HG02938 (cell line): ENCODE data around the gene TMEM101.
"Not testable (repeated sequence)": the region's sequence is repeated elsewhere in the genome, so short reads cannot be mapped to it uniquely, and the experiment has no call there.

ENCODE experiments used
- ATAC-seq: cut with Tn5 transposase; IDR thresholded peaks from one replicate; pipeline ENCODE4 v1.9.1; 2021; ENCODE audit warnings: mild to moderate bottlenecking, moderate library complexity; ENCODE audit not compliant: unreplicated experiment

Gene TMEM101

DNA sequence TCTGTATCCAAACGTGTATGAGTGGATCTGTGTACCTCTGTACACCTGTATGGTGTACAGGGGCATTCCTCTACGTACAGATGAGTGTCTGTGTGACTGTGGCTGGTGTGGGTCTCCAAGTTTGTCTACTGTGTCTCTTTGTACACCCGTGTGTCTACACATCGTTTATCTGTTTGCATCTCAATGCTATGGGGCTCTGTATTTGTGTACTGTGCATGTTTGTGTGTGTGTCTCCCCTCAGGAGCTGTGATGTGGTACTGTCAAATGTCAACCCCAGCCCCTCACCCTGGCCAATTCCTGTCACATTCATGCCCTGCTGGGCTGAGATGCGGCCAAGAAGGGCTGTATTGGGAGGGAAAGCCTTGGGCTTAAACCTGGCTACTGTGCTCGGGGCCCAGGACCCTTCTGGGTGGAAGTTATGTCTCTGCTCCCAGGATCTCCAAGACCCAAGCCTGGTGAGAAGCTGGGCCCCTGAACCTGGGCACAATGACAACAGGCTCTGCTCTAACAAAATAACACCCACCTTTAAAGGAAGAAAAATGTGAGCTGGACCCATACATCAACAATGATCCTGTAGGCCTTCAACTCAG lies 13.8 kb downstream of the TMEM101 start:
- no peak for ATAC-seq

DNA sequence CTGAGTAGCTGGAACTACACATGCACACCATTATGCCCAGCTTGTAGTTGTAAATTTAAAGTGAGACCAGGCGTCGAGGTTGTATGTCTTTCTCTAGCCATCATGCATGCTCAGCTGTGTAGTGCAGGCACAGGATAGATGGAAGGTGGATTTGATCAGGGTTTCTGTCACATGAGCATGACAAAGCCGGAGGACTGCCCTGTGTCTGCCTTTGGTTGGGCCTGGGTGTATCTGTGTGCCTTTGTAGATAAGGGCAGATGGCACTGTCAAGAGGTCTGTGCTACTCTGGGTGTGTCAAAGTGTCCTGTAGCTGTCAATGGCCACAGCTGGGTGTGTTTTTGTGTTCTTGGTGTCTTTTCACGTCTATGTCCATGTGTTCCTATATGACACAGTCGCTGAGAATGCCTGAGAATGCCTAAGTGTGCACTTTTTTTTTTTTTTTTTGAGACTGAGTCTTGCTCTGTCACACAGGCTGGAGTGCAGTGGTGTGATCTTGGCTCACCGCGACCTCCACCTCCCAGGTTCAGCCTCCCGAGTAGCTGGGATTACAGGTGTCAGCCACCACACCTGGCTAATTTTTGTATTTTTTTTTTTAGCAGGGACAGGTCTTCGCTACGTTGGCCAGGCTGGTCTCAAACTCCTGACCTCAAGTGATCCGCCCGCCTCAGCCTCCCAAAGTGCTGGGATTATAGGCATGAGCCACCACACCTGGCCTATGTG lies 14.5 kb downstream of the TMEM101 start:
- no peak for ATAC-seq

DNA sequence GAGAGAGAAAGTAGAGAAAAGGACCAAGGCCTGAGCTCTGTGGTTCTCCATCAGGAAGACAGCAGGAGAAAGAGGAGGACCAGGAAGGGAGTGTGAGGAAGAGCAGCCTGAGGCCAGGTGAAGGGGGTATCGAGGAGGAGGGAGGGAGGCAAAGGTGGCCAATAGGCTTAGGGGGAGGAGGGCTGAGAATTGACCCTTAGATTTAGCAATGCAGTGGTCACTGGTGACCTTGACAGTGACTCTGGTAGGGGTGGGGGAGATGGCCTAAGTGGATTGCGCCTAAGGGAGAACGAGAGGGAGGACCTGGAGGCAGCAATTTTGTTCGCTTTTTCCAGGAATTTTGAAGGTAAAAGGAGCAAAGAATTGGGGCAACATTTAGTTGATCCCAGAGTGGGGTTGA lies 15.7 kb downstream of the TMEM101 start:
- ATAC-seq, result no peak

- ATAC-seq, result no peak
Observed at GRCh38 chr17:43998552-43998951, 16.2 kb downstream of the TMEM101 start.

- not testable (repeated sequence) for ATAC-seq
Observed at GRCh38 chr17:43997180-43997579, 17.6 kb downstream of the TMEM101 start.

GRCh38 chr17:43995150-43995471 lies 19.7 kb downstream of the TMEM101 start:
- ATAC-seq, result no peak

GRCh38 chr17:43994272-43995149 lies 20.3 kb downstream of the TMEM101 start:
- ATAC-seq, result no peak

DNA sequence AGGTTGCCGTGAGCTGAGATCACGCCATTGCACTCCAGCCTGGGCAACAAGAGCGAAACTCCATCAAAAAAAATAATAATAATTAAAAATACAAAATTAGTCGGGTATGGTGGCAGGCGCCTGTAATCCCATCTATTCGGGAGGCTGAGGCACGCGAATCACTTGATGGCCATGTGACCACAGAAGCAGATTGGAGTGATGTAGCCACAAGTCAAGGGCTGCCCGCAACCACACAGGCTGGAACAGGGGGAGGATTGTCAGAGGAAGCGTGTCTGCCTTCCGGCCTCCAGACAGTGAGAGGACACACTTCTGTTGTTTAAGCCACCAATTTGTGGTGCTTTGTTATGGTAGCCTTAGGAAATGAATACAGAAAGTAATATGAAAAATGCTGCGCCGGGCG lies 22.1 kb downstream of the TMEM101 start:
- no peak for ATAC-seq

- ATAC-seq, result no peak
Observed at GRCh38 chr17:43988301-43988700, 26.5 kb downstream of the TMEM101 start.

GRCh38 chr17:43987131-43988021 lies 27.4 kb downstream of the TMEM101 start:
- ATAC-seq, result no peak

GRCh38 chr17:43986225-43986981 lies 28.4 kb downstream of the TMEM101 start:
- ATAC-seq, result no peak

- no peak for ATAC-seq
Observed at GRCh38 chr17:43984521-43984920, 30.2 kb downstream of the TMEM101 start.

DNA sequence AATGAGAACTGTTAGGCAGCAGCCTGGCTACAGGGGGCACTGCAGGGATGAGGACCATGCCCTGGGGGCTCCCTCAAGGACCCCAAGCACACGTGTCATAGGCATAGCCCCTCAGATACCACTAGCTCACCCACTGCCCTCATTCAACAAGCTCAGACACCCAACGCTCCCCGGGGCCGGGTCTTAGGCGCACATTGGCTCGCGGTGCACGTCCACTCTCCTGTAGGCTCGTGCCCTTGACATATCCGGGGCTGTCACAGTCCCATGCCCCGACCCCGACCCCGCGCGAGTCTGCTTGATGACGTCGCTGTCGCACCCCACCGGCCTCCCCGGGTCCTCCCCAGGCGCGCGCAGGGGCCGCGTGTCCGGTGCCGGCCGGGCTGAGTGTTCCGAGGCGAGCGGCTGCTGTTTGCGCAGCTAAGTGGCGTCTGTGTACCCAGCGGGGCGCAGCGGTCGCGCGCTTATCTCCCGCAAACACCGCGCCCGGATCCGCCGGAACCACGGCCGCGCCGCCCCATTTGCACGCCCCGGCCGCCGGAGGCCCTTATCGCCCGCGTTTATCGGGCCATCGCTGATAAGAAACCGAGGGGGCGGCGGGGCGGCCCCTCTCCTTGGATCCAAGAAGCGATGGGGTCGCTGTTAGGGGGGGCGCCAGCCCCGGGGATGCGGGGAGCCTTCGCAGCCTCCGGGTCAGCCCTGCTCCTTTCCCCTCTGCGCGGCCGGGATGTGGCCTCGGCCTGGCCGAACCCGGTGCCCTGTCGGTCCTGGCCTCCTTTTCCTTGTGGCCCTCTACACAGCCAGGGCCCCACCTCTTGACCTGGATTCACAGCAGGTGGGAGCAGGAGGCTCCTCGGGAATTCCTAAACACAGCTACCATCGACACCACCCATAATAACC lies 31.0 kb downstream of the TMEM101 start:
- no peak for ATAC-seq

GRCh38 chr17:43983196-43983514 lies 31.6 kb downstream of the TMEM101 start:
- no peak for ATAC-seq

GRCh38 chr17:43982171-43982570 lies 32.6 kb downstream of the TMEM101 start:
- no peak for ATAC-seq

DNA sequence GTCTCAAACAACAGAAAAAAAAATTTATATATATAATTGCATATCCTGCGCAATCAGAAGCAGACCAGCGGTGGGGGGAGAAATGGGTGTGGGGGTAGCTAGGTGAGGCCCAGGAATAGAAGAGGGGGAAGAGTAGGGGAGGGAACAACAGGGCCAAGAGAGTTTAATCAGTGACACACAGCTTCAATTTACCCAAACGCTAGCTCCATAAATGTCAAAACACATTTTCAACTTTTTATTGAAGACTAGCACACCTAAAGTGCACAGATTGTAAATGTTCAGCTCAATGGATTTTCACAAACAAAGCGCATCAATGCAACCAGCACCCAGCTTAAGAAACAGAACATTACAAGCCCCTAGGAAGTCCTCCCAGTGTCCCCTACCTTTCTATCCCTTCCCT lies 35.1 kb downstream of the TMEM101 start:
- no peak for ATAC-seq

DNA sequence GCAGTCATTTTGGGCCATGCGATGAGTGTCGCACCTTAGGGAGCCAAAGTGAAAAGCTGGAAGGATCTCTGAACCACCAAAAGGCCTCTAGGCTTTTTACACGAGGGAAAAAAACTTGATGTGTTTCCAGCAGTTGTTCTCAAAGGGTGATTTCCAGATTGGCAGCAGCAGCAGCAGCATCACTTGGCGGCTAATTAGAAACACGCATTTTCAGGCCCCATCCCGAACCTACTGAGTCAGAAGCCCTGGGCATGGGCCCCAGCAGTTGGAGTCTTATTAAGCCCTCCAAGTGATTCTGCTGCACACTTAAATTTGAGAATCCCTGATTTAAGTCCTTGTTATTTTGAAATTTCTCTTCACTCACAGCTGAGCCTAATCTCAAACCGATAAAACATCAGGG lies 35.8 kb downstream of the TMEM101 start:
- no peak for ATAC-seq

GRCh38 chr17:43978078-43978477 lies 36.7 kb downstream of the TMEM101 start:
- ATAC-seq, result no peak
